GM12878 (cell line): Measurements from ENCODE around the gene FBXL17. TPM values are rescaled to one million over a fixed set of nuclear protein-coding genes. Genes with fewer than 3 reads are reported as not detected.

Experiments used
- ATAC-seq: fragments of 200-7000 bp; cut with Tn5 transposase; 3 replicates; pipeline ENCODE4 v1.9.1; 2020; ENCODE audit warnings: mild to moderate bottlenecking, moderate library complexity
- BruUV-seq: library from RNA; stranded (reverse); fragments of 400-500 nt; replicated peaks from 2 replicates; lab custom pipeline; 2021; lab: Mats Ljungman, UMichigan
- CTCF ChIA-PET: fragments of 300-600 bp; sonication (Branson Sonifier 250); formaldehyde crosslinking; extraction: SDS; loops from one replicate; lab custom pipeline; 2021; ENCODE audit warnings: inconsistent platforms; lab: Yijun Ruan, JAX
- POLR2A ChIA-PET: fragments of 350-600 bp; formaldehyde crosslinking; extraction: SDS; loops from one replicate; lab custom pipeline; 2021; ENCODE audit warnings: inconsistent platforms; lab: Charles Lee
- RAD21 ChIA-PET: fragments of 300-600 bp; sonication (Branson Sonifier 250); formaldehyde crosslinking; loops from one replicate; lab custom pipeline; 2023; ENCODE audit warnings: antibody characterized with exemption; ENCODE audit not compliant: unreplicated experiment; lab: Charles Lee
- SMC1A ChIA-PET: fragments of 300-600 bp; sonication (Branson Sonifier 250); formaldehyde crosslinking; loops from one replicate; lab custom pipeline; 2023; ENCODE audit not compliant: unreplicated experiment, uncharacterized antibody; lab: Charles Lee
- DNase-seq: peaks from one replicate; pipeline ENCODE4 v3.0.0-alpha.2; 2011; ENCODE audit warnings: low read depth, low spot score
- FAIRE-seq: peaks from 3 replicates; lab custom pipeline; 2011; peaks lifted over from hg19 to GRCh38; lab: Jason Lieb, UNC
- H2AFZ ChIP-seq: 2 replicates; pipeline ENCODE4 v1.6.0; 2011; ENCODE audit warnings: low read depth, low read length, control low read depth; ENCODE audit not compliant: control insufficient read depth
- H3K27ac ChIP-seq: 2 replicates; pipeline ENCODE4 v1.5.1; 2011; ENCODE audit warnings: control low read depth; ENCODE audit not compliant: control insufficient read depth, insufficient read depth
- H3K27me3 ChIP-seq, 2 experiments: replicated peaks in 1 of 2; 2 replicates each; pipeline versions ENCODE4 v1.6.0 to v1.6.1; 2011; ENCODE audit warnings: low read length in 1 of 2; ENCODE audit not compliant: control insufficient read depth in 2 of 2, insufficient read depth in 2 of 2
- H3K36me3 ChIP-seq, 2 experiments: 2 replicates each; pipeline ENCODE4 v1.5.1; 2011; ENCODE audit warnings: low read length in 1 of 2; ENCODE audit not compliant: control insufficient read depth in 2 of 2, insufficient read depth in 2 of 2
- H3K4me1 ChIP-seq: 2 replicates; pipeline ENCODE4 v1.6.1; 2011; ENCODE audit warnings: mild to moderate bottlenecking, low read length, moderate library complexity, mixed read lengths; ENCODE audit not compliant: control insufficient read depth, insufficient read depth
- H3K4me2 ChIP-seq: 2 replicates; pipeline ENCODE4 v1.6.0; 2011; ENCODE audit warnings: control low read depth; ENCODE audit not compliant: control insufficient read depth, insufficient read depth
- H3K4me3 ChIP-seq: fragments of 200-600 bp; sonication (generic); 2 replicates; pipeline ENCODE4 v1.5.1; 2016
- H3K79me2 ChIP-seq: 2 replicates; pipeline ENCODE4 v1.6.0; 2011; ENCODE audit warnings: low read length; ENCODE audit not compliant: control insufficient read depth, insufficient read depth
- H3K9ac ChIP-seq: 2 replicates; pipeline ENCODE4 v1.8.0; 2011; ENCODE audit warnings: low read length, control low read depth, mixed read lengths; ENCODE audit not compliant: control insufficient read depth, insufficient read depth
- H3K9me3 ChIP-seq: replicated peaks from 3 replicates; pipeline ENCODE4 v1.5.1; 2011; ENCODE audit warnings: mild to moderate bottlenecking, low read length; ENCODE audit not compliant: control insufficient read depth, insufficient read depth
- H4K20me1 ChIP-seq: 2 replicates; pipeline ENCODE4 v1.6.0; 2011; ENCODE audit not compliant: control insufficient read depth, insufficient read depth
- BCL11A ChIP-seq: IDR thresholded peaks from 2 replicates; pipeline ENCODE4 v1.6.1; 2011; ENCODE audit warnings: low read depth, low read length
- BCLAF1 ChIP-seq: fragments of 450-650 bp; IDR thresholded peaks from 2 replicates; pipeline ENCODE4 v1.6.1; 2017; ENCODE audit warnings: antibody characterized with exemption, mild to moderate bottlenecking, moderate library complexity
- CTCF ChIP-seq, 3 experiments: IDR thresholded peaks in 2 of 3; conservative IDR thresholded peaks in 1 of 3; 2 replicates each; pipeline ENCODE4 v1.5.1; 2011; ENCODE audit warnings: low read depth in 3 of 3, low read length in 3 of 3, mild to moderate bottlenecking in 3 of 3, control low read depth in 2 of 3, moderate library complexity in 2 of 3, inconsistent platforms in 1 of 3, mixed read lengths in 1 of 3; ENCODE audit not compliant: control insufficient read depth in 2 of 3, insufficient read depth in 1 of 3; ENCODE audit errors: extremely low read depth in 1 of 3
- DPF2 ChIP-seq: fragments of 450-650 bp; IDR thresholded peaks from 2 replicates; pipeline ENCODE4 v1.6.1; 2017; ENCODE audit warnings: mild to moderate bottlenecking
- EZH2 ChIP-seq: IDR thresholded peaks from 2 replicates; pipeline ENCODE4 v1.6.1; 2012; ENCODE audit warnings: low read depth, mild to moderate bottlenecking, control low read depth, inconsistent platforms, low read length, borderline replicate concordance; ENCODE audit not compliant: control insufficient read depth
- MEF2B ChIP-seq: fragments of 450-650 bp; IDR thresholded peaks from 2 replicates; pipeline ENCODE4 v1.6.1; 2018; ENCODE audit warnings: mild to moderate bottlenecking, moderate library complexity; ENCODE audit not compliant: partially characterized antibody, poor library complexity, severe bottlenecking
- NR2C1 ChIP-seq: fragments of 450-650 bp; IDR thresholded peaks from 2 replicates; pipeline ENCODE4 v1.6.1; 2017; ENCODE audit warnings: antibody characterized with exemption, mild to moderate bottlenecking, moderate library complexity
- PAX8 ChIP-seq: fragments of 450-650 bp; IDR thresholded peaks from 2 replicates; pipeline ENCODE4 v1.6.1; 2017; ENCODE audit warnings: mild to moderate bottlenecking, moderate library complexity
- POLR2AphosphoS2 ChIP-seq: IDR thresholded peaks from 2 replicates; pipeline ENCODE4 v1.6.1; 2011; ENCODE audit warnings: low read depth, mild to moderate bottlenecking, low read length, improper control_type of control experiment, moderate library complexity
- RAD21 ChIP-seq: IDR thresholded peaks from 2 replicates; pipeline ENCODE4 v1.6.1; 2011; ENCODE audit warnings: mild to moderate bottlenecking, low read depth, low read length, moderate library complexity; ENCODE audit not compliant: insufficient read depth
- SIX5 ChIP-seq: IDR thresholded peaks from 2 replicates; pipeline ENCODE4 v1.6.1; 2011; ENCODE audit warnings: mild to moderate bottlenecking, low read depth, low read length, moderate library complexity; ENCODE audit not compliant: severe bottlenecking
- SMARCA5 ChIP-seq: fragments of 450-650 bp; IDR thresholded peaks from 2 replicates; pipeline ENCODE4 v1.6.1; 2017; ENCODE audit warnings: mild to moderate bottlenecking
- SP1 ChIP-seq: IDR thresholded peaks from one replicate; pipeline ENCODE4 v1.6.1; 2011; ENCODE audit warnings: low read depth, low read length
- STAT1 ChIP-seq: fragments of 450-650 bp; conservative IDR thresholded peaks from 2 replicates; pipeline ENCODE4 v1.6.1; 2014; ENCODE audit warnings: antibody characterized with exemption, mild to moderate bottlenecking
- TCF3 ChIP-seq: IDR thresholded peaks from 2 replicates; pipeline ENCODE4 v1.6.1; 2012; ENCODE audit warnings: low read depth, mild to moderate bottlenecking, low read length, borderline replicate concordance; ENCODE audit not compliant: insufficient read depth
- WGBS: methylation state at CpG from one replicate; pipeline ENCODE4 v1.1.6; 2016; ENCODE audit warnings: low lambda C conversion rate; ENCODE audit not compliant: insufficient replicate concordance, insufficient coverage; ENCODE audit errors: missing lambda C conversion rate; 5-methylcytosine and 5-hydroxymethylcytosine counted together
- in situ Hi-C: fragments of 300-500 bp; cut with MboI; formaldehyde crosslinking; loops from 9 replicates; pipeline ENCODE4 v1.14.3; 2018; ENCODE audit warnings: mixed read lengths
- intact Hi-C: fragments of 100-400 bp; cut with micrococcal nuclease; formaldehyde crosslinking; loops from one replicate; pipeline ENCODE4 v1.14.2; 2022; ENCODE audit not compliant: unreplicated experiment
- polyA plus RNA-seq, 11 experiments: library from polyadenylated mRNA; depleted of rRNA in 4 of 11; unstranded in 6 of 11; stranded (reverse) in 5 of 11; fragments of >200 nt; fragmentation: Nextera tagmentation in 4 of 11; fragmentation: Illumina TruSeq in 1 of 11; extraction: Ambion mirVana in 4 of 11; extraction: Trizol in 1 of 11; gene quantifications; 1 replicate in 1 of 11; 2 replicates in 10 of 11; pipeline versions ENCODE4 v1.2.1 to v1.2.3, GENCODE V29; 2011 to 2016; ENCODE audit warnings: inconsistent platforms in 2 of 11, missing spikeins in 2 of 11, low read depth in 1 of 11
- total RNA-seq, 4 experiments: library from RNA; depleted of rRNA in 3 of 4; stranded (reverse); fragments of >200 nt in 3 of 4; fragmentation: Illumina TruSeq in 1 of 4; extraction: Trizol in 1 of 4; gene quantifications; 2 replicates each; pipeline versions ENCODE4 v1.2.1 to v1.2.3, GENCODE V29; 2013 to 2021

Gene FBXL17
- total and polyA plus RNA-seq, 10 of the 15 experiments (the other 5 are each of a cell fraction or from before 2014, with no cell fraction given) = 0.88 to 9.0 (median 4.4) TPM

- TF ChIP-seq BCLAF1 = no peak
- TF ChIP-seq DPF2 = no peak
- TF ChIP-seq SMARCA5 = no peak
- TF ChIP-seq SIX5 = no peak
- TF ChIP-seq CTCF (IDR thresholded peaks at IDR 0.05 in 2 of 3, conservative IDR thresholded peaks at IDR 0.05 in 1 of 3; ENCODE audit: control insufficient read depth in 2 of 3, extremely low read depth in 1 of 3, insufficient read depth in 1 of 3, low read depth in 3 of 3, low read length in 3 of 3) = no peak
- no peak for TF ChIP-seq BCL11A
- TF ChIP-seq PAX8 = no peak
Measured at GRCh38 chr5:107820429-107820828, 561.5 kb downstream of the FBXL17 start (continued).

GRCh38 chr5:107817951-107818350 is 563.9 kb downstream of the FBXL17 start:
- RAD21 ChIA-PET = interaction anchor here (0.9 kb wide), 1 partner anchor 52 kb away, joined by 3 read pairs; no protein-coding TSS in a partner anchor
- H3K79me2 ChIP-seq = no peaks in the 10 kb centered on the region
- in situ Hi-C loops = no loop called here
- H3K4me2 ChIP-seq = no peak overlapping the region
- CTCF ChIA-PET = interaction anchor here (1.1 kb wide), 1 partner anchor 68 kb away, joined by 3 read pairs; no protein-coding TSS in a partner anchor
- no peak for FAIRE-seq
- POLR2A ChIA-PET = no interaction called here
- H3K27me3 ChIP-seq = no peaks in the 10 kb centered on the region
- ATAC-seq = no peak
- WGBS = 2% methylated on average over 2 of the region's 2 CpGs
- H3K9me3 ChIP-seq = no peaks in the 10 kb centered on the region; the same call in 2 of the 3 replicates
- no TSS peak for BruUV-seq
- H3K36me3 ChIP-seq = no peaks in the 10 kb centered on the region
- no peak overlapping the region for H3K27ac ChIP-seq
- H3K4me1 ChIP-seq = peaks cover 17% of the 10 kb centered on the region
- no peaks in the 10 kb centered on the region for H4K20me1 ChIP-seq
- no peak overlapping the region for H2AFZ ChIP-seq
- intact Hi-C loops = loop anchor here (10.0 kb wide), 1 partner anchor 433 kb away; no protein-coding TSS in a partner anchor
- H3K4me3 ChIP-seq = no peak overlapping the region
- DNase-seq = no peak
- SMC1A ChIA-PET = interaction anchor here (1.0 to 1.4 kb wide), 2 partner anchors 42 to 146 kb away, joined by 3 read pairs; no protein-coding TSS in a partner anchor
- no peak overlapping the region for H3K9ac ChIP-seq
- TF ChIP-seq NR2C1 (no peak), POLR2AphosphoS2 (no peak), RAD21 (no peak), SP1 (no peak), EZH2 (no peak), MEF2B (no peak), STAT1 (no peak), TCF3 (no peak)
